Heart left ventricle (tissue), 16 donors: ENCODE results near the gene FABP7. TPM values are rescaled to one million over a fixed set of nuclear protein-coding genes. Genes with fewer than 3 reads are reported as not detected.

Source experiments
- ATAC-seq, 4 donors: fragments of 200-7000 bp; cut with Tn5 transposase; one replicate each; pipeline ENCODE4 v1.9.1; 2020 to 2022; ENCODE audit warnings: moderate library complexity in 4 of 4, mild to moderate bottlenecking in 3 of 4, moderate number of reproducible peaks in 1 of 4
- DNase-seq, 5 donors: peaks; one replicate each; pipeline ENCODE4 v3.0.0-alpha.2; 2020
- H3K27ac ChIP-seq, 12 donors: fragments of 200-600 bp; sonication (generic) in 4 of 12; one replicate each; pipeline versions ENCODE4 v1.5.0 to v1.8.0; 2016 to 2022; ENCODE audit warnings: mild to moderate bottlenecking in 2 of 12
- H3K27me3 ChIP-seq, 9 donors: fragments of 200-600 bp; sonication (generic) in 2 of 9; one replicate each; pipeline versions ENCODE4 v1.5.1 to v1.8.0; 2016 to 2022; ENCODE audit warnings: mild to moderate bottlenecking in 3 of 9
- H3K36me3 ChIP-seq, 9 donors: fragments of 200-600 bp; sonication (generic) in 2 of 9; one replicate each; pipeline versions ENCODE4 v1.5.0 to v1.8.0; 2018 to 2022; ENCODE audit warnings: mild to moderate bottlenecking in 2 of 9
- H3K4me1 ChIP-seq, 12 donors: fragments of 200-600 bp; sonication (generic) in 4 of 12; one replicate each; pipeline versions ENCODE4 v1.5.0 to v1.8.0; 2016 to 2022; ENCODE audit warnings: mild to moderate bottlenecking in 3 of 12
- H3K4me3 ChIP-seq, 12 donors: fragments of 200-600 bp; sonication (generic) in 4 of 12; one replicate each; pipeline versions ENCODE4 v1.5.0 to v1.8.0; 2017 to 2022; ENCODE audit warnings: mild to moderate bottlenecking in 9 of 12, moderate library complexity in 4 of 12
- H3K9me3 ChIP-seq, 12 donors: fragments of 200-600 bp; sonication (generic) in 4 of 12; one replicate each; pipeline versions ENCODE4 v1.5.0 to v1.8.0; 2016 to 2022; ENCODE audit warnings: mild to moderate bottlenecking in 1 of 12
- POLR2A ChIP-seq, 2 donors: fragments of 450-650 bp; IDR thresholded peaks; one replicate each; pipeline ENCODE4 v1.6.1; 2017; ENCODE audit warnings: antibody characterized with exemption in 2 of 2, mild to moderate bottlenecking in 2 of 2, moderate library complexity in 2 of 2
- WGBS, 4 donors: extraction: QIAGEN DNeasy Blood & Tissue Kit in 2 of 4; methylation state at CpG; one replicate each; pipeline versions ENCODE4 v1.1.5 to v1.1.7; 2013 to 2018; 5-methylcytosine and 5-hydroxymethylcytosine counted together
- intact Hi-C, 10 donors: fragments of 100-400 bp; cut with DNase I; formaldehyde crosslinking; loops; one replicate each; pipeline versions ENCODE4 v1.11.1 to v1.14.2; 2022
- long read RNA-seq, 3 donors: library from polyadenylated mRNA; unstranded; transcript quantifications; one replicate each; pipeline ENCODE4 v2.0.0, GENCODE V29; 2020 to 2021
- polyA plus RNA-seq, 2 donors: library from polyadenylated mRNA; stranded (reverse); fragments of 200-250 nt; gene quantifications; one replicate each; pipeline ENCODE4 v1.2.3, GENCODE V29; 2013
- total RNA-seq, 9 donors: library from RNA; depleted of rRNA in 2 of 9; stranded (reverse); fragments of >200 nt in 2 of 9; fragmentation: NEBNext Ultra II Directional in 3 of 9; extraction: Animal tissue kit (Norgen Biotek cat#: 25700) in 3 of 9; gene quantifications; one replicate each; pipeline versions ENCODE4 v1.1.0 to v1.2.4, GENCODE V29; 2016 to 2023
- TF ChIP-seq, protein P1 (sequence below), 12 donors: fragments of 200-600 bp; sonication (generic) in 4 of 12; IDR thresholded peaks; one replicate each; pipeline versions ENCODE4 v1.5.0 to v1.8.0; 2018 to 2022; ENCODE audit warnings: antibody characterized with exemption in 12 of 12, mild to moderate bottlenecking in 5 of 12
- donor health status: ischemic (EF 13 %, LVEDD 7.1; RV severe dilation, severe dysfunction).
- donor health status: healthy with polysubstance abuse.
- donor health status: DM: no; HTN: yes; CAD: no.
- donor health status: DM: no; HTN: no; CAD: no.
- donor health status: ischemic (EF 25% LVEDD 6.9; RV normal size, moderate dysfunction).
- donor health status: ischemic (EF 25% LVEDD 5.7; RV mildly dilated, moderate dysfunction).
- donor health status: healthy.
- donor health status: DM: yes; HTN: yes; CAD: no.
- donor health status: ischemic (EF 35%, LVEDD 5.7; RV mildly dilated, moderate dysfunction).
- donor health status: nonischemic (EF 11% LVEDD 7.7; RV severe dilation, severe dysfunction).
- donor health status: DM: yes; HTN: yes; CAD: no.
- donor health status: PGD.
- donor health status: ischemic (EF 29% LVEDD 5.4; RV normal size, mild dysfunction).
- donor health status: nonischemic (EF 23%, LVEDD 6.1; RV moderate dilation, normal function).

The FABP7 gene
- total RNA-seq = under 1 TPM in 1 of 9 donors, not detected in 8; 0.61 TPM
- polyA plus RNA-seq = under 1 TPM in 1 of 2 donors, not detected in 1; 0.17 TPM
- long read RNA-seq, donor 1 = 0 reads
- long read RNA-seq, donor 2 = 0 reads
- long read RNA-seq, donor 3 = 0 reads

DNA sequence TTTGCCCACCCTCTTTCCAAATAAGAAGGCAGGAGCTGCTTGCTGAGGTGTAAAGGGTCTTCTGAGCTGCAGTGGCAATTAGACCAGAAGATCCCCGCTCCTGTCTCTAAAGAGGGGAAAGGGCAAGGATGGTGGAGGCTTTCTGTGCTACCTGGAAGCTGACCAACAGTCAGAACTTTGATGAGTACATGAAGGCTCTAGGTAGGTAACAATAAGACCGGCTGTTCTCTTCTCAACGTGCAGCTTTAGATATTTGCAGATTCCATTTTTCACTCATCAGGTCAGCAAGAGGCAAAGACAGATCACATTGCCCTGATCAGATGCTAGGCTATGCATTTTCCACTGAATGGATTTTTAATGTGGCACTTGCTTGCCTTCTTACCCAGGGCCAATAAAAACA lies at the start of gene FABP7:
FABP7 (plus strand) TSS at position 50 of the 400 bp plus-strand sequence; CDS start at position 129, 79 bp downstream.
- ATAC-seq = no peak
- intact Hi-C loops = no loop called here
- no peak for TF ChIP-seq POLR2A (IDR thresholded peaks at IDR 0.05)
- Histone ChIP-seq H3K36me3 (no peaks in the 10 kb centered on the region), H3K27ac (no peak within 1 kb of the TSS), H3K27me3 (peaks cover 0 to 24% (median 7%) of the 10 kb centered on the region in 9 donors), H3K9me3 (peaks cover 0 to 4% (median 0%) of the 10 kb centered on the region in 12 donors), H3K4me3 (no peak within 1 kb of the TSS), H3K4me1 (no peaks in the 10 kb centered on the region)
- no peak for DNase-seq
- 61 to 72% (median 70%) methylated on average over 3 of the region's 3 CpGs for WGBS, 4 donors

DNA sequence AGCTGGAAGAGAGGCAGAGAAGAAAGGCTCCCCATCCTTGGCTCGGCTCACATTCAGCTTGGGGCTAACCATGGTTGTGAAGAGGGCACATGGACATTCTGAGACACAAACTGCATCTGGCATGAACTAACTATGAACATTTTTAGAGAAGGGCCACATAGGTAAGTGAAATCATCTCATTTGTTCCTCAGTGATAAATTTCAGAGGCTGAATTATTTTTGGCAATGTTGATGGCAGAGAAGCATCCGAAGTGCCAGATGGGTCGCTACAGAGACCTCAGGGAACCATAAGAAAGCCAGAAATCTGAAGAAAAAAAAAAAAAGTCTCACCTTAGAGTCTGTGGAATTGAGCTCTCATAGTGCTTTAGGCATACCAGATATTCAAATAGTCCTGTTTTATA lies 49.2 kb upstream of the FABP7 start:
- WGBS, 4 donors = 81 to 91% (median 83%) methylated on average over 3 of the region's 3 CpGs
- no peak for TF ChIP-seq POLR2A (IDR thresholded peaks at IDR 0.05)
- TF ChIP-seq, protein P1, sequence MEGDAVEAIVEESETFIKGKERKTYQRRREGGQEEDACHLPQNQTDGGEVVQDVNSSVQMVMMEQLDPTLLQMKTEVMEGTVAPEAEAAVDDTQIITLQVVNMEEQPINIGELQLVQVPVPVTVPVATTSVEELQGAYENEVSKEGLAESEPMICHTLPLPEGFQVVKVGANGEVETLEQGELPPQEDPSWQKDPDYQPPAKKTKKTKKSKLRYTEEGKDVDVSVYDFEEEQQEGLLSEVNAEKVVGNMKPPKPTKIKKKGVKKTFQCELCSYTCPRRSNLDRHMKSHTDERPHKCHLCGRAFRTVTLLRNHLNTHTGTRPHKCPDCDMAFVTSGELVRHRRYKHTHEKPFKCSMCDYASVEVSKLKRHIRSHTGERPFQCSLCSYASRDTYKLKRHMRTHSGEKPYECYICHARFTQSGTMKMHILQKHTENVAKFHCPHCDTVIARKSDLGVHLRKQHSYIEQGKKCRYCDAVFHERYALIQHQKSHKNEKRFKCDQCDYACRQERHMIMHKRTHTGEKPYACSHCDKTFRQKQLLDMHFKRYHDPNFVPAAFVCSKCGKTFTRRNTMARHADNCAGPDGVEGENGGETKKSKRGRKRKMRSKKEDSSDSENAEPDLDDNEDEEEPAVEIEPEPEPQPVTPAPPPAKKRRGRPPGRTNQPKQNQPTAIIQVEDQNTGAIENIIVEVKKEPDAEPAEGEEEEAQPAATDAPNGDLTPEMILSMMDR (IDR thresholded peaks at IDR 0.05) = no peak
- no peak overlapping the region for H3K27ac ChIP-seq

DNA sequence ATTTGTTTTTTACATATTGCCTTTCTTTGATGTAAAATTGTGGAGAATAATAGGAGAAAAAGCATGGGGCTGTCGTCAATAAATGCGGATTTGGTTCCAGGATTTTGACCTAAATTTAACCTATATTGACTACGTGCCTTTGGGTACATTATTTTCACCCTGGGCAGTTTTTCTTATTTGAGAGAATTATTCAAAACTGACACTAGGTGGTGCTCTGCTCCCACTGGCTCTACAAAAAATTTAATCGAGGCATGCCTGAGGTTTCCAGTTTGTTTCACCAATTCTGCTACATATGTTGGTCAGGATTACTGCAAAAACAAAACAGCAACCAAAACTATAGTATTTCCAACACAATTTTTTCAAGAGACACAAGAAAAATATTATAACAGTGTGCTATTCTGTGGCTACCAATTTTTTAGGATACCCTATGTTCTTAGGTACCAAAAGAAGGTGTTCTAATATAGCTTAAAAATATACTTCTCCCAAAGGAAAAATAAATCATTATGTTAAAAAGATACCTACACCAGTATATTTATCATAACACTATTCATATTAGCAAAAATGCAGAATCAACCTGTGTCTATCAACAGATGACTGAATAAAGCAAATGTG lies 48.6 kb upstream of the FABP7 start:
- Histone ChIP-seq H3K4me1 (no peaks in the 10 kb centered on the region), H3K27ac (no peak overlapping the region), H3K9me3 (no peaks in the 10 kb centered on the region), H3K4me3 (no peak overlapping the region), H3K27me3 (peaks cover 0 to 18% (median 0%) of the 10 kb centered on the region in 9 donors), H3K36me3 (no peaks in the 10 kb centered on the region)
- no peak for ATAC-seq
- DNase-seq = no peak
- intact Hi-C loops = loop anchor here (1.0 to 10.0 kb wide), 5 partner anchors 106 to 586 kb away; no protein-coding TSS in a partner anchor
- TF ChIP-seq, protein P1 (IDR thresholded peaks at IDR 0.05) = peak; percentile 58 to 89 (median 75)
- TF ChIP-seq POLR2A (IDR thresholded peaks at IDR 0.05) = no peak
- 1 to 3% (median 2%) methylated on average over 4 of the region's 4 CpGs for WGBS, 4 donors

More for the DNA sequence above, 49.2 kb upstream of the FABP7 start:
- DNase-seq (no peak), ATAC-seq (no peak)
- H3K27me3 ChIP-seq = peaks cover 0 to 18% (median 0%) of the 10 kb centered on the region in 9 donors
- intact Hi-C loops = loop anchor here (1.0 to 10.0 kb wide), 5 partner anchors 107 to 587 kb away; no protein-coding TSS in a partner anchor
- no peaks in the 10 kb centered on the region for H3K4me1 ChIP-seq
- no peak overlapping the region for H3K4me3 ChIP-seq
- no peaks in the 10 kb centered on the region for H3K36me3 ChIP-seq
- H3K9me3 ChIP-seq = no peaks in the 10 kb centered on the region

DNA sequence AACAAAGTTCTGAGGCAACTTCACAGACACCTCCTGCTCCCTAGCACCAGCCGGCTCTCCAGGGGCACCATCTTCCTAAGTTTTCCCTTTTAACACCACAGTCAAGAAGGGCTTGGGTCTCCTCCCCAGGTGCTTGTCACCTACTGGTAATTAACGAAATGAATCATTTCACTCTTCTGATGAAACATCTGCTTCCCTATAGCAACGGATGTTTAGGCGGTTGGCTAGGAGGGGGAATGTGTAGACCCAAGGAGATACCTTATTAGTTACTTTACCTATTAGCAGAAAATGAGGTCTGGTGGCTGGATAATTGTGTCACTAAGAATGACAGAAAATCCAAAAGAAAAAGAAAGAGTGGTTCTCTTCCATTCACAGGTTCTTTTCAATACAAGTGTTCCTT lies 46.3 kb upstream of the FABP7 start:
- Histone ChIP-seq H3K36me3 (no peaks in the 10 kb centered on the region), H3K27me3 (peaks cover 0 to 12% (median 0%) of the 10 kb centered on the region in 9 donors), H3K4me1 (no peaks in the 10 kb centered on the region), H3K4me3 (no peak overlapping the region), H3K9me3 (no peaks in the 10 kb centered on the region), H3K27ac (no peak overlapping the region)
- intact Hi-C loops = loop anchor here in 9 of 10 donors (2.0 to 10.0 kb wide), 4 partner anchors 104 to 584 kb away; no protein-coding TSS in a partner anchor
- no peak for DNase-seq
- TF ChIP-seq, protein P1 (IDR thresholded peaks at IDR 0.05) = no peak
- no peak for TF ChIP-seq POLR2A (IDR thresholded peaks at IDR 0.05)
- no peak for ATAC-seq
- 68 to 80% (median 75%) methylated on average over 4 of the region's 4 CpGs for WGBS, 4 donors
